ENCODE data around the gene SUSD2. TPM values are rescaled to one million over a fixed set of nuclear protein-coding genes. Genes with fewer than 3 reads are reported as not detected.
"Not testable (repeated sequence)": the region's sequence is repeated elsewhere in the genome, so short reads cannot be mapped to it uniquely, and the experiment has no call there.

SUSD2 gene
- total RNA-seq, 1 experiment from 2014 or later: 0.12 TPM

DNA sequence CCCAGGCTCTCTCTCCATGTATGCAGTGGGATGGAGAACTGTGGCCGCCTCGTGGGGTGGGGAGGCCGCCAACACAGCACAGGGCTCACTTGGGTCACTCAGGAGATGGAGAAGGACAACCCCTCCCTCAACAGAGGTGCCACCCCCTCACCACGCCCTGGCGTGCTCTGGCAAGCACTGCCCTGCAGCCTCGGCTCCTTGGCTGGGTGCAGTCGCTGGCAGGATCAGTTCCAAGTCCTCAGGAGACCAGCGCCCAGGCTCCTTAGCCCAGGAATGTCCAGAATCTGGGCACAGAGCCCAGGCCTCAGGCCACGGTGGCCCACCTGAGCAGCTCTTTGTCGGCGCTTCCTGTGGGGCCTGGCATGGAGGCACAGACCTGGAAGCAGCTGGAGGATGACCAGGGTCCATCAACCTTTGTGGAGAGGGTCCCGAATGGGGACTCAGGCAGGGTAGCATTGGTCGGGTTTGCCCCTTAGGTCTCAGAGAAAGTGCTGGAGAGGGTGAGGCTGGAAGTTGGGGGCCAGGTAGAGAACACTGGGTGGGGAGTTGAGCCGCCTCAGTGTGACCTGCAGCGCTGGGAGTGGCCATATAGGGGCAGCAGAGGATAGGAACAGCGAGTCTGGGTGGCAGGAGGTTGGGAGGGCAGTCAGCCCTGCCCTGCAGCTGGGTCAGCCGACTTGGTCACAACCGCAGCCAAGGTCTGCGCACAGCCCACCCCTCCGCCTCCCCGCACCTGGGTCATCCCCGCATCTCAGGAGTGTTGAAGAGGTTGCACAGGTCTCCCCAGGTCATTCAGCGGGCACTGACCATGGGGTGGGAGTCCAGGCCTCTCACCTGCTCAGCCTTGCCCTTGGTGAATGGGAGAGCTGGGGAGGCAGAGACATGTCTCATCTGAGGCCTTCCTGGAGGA lies 8.2 kb downstream of the SUSD2 start:
- no peak for DNase-seq (ENCODE audit: low spot score)

DNA sequence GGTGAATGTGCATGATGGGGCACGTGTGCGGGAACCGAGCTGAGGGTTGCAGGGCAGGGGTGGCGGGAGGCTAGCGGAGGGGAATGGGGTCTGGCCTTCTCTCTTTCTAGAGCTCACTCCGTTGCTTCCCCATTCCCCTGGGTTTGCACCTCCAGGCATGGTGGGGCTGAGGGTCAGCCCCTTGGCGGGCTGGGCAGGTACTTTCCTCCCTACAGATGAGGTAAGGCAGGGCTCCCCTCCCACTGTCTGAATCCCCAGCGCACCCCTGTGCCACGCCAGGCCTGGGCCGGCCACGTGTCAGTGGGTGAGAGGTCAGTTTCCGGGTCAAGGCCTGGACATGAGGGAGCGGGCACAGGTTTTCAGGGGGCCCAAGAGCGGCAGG lies 8.9 kb downstream of the SUSD2 start:
- DNase-seq (ENCODE audit: low spot score): no peak

DNA sequence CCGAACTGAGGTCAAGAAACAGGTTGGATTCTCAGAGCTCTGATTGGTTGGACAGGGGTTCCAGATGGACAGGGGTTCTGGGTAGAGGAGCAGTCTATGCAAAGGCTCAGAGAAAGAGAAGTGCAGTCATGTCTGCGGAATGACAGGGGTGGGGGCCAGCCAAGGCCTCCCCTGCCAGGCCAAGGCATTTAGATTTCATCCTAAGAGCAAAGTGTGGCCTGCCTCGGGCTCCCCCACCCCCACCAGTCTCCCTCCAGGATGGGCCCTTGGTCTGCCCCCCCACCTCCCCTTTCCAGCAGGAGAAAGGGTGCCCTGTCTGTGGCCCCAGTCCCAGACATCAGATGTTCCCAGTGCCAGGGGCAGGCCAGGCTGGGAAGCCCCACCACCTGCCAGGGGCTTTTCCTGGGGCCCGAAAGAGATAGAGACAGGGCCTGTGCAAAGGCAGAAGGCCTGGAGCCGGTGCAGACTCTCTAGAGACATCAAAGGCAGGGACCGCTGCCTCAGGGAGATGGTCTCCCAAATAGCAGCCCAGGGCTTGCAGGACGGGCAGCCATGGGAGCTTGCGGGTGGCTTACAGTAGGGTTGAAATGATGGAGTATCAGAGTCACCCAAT lies 9.4 kb downstream of the SUSD2 start:
- no peak for DNase-seq (ENCODE audit: low spot score)

GRCh38 chr22:24191381-24191841 lies 10.1 kb downstream of the SUSD2 start:
- DNase-seq (ENCODE audit: low spot score): no peak

- DNase-seq (ENCODE audit: low spot score): no peak
Observed at GRCh38 chr22:24191893-24192292, 10.6 kb downstream of the SUSD2 start.

DNA sequence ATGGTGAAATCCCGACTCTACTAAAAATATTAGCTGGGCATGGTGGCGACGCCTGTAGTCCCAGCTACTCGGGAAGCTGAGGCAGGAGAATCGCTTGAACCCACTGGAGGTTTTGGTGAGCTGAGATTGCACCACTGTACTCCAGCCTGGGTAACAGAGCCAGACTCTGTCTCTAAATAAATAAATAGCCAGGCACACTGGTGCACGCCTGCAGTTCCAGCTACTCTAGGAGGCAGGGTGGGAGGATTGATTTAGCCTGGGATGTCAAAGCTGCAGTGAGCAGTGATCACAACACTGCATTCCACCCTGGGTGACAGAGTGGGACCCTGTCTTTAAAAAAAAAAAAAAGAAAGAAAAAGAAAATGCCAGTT lies 17.4 kb downstream of the SUSD2 start:
- DNase-seq (ENCODE audit: low spot score): no peak

GRCh38 chr22:24200619-24201212 lies 19.4 kb downstream of the SUSD2 start:
- peak; percentile 21 for DNase-seq (ENCODE audit: low spot score)

GRCh38 chr22:24201681-24202614 lies 20.7 kb downstream of the SUSD2 start:
- no peak for DNase-seq (ENCODE audit: low spot score)

- not testable (repeated sequence) for DNase-seq (ENCODE audit: low spot score)
Observed at GRCh38 chr22:24203856-24204255, 22.6 kb downstream of the SUSD2 start.

GRCh38 chr22:24205438-24206195 lies 24.3 kb downstream of the SUSD2 start:
- DNase-seq (ENCODE audit: low spot score): no peak

DNA sequence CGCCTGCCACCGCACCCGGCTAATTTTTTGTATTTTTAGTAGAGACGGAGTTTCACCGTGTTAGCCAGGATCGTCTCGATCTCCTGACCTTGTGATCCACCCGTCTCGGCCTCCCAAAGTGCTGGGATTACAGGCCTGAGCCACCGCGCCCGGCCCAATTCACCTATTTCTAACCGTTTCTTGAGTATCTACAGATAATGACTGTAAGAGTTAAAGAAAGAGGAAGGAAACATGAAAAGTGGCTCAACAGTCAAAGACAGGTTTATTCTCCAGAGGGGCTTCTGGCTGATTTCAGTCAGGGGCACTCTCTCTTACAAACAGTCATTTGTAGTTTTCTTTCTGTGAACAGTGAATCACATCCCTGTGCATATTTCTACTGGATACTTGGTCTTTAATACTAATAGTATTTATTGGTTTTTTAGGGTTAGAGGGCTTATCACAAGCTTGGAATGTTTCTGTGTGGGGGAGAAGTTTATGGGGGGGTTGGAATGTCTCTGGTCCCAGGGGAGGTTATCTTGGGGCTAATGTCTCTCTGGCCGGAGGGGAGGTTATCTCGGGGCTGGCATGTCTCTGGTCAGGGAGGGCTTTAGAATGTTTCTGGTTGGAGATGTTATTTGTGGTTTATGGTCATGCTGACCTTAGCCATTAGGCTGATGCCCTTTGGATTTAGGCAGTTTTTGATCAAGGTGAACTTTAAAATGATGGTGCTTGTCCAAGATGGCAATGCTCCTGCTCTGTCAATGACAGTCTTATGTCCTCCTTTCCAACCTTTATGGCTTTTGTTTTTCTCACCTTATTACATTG lies 25.4 kb downstream of the SUSD2 start:
- not testable (repeated sequence) for DNase-seq (ENCODE audit: low spot score)

DNA sequence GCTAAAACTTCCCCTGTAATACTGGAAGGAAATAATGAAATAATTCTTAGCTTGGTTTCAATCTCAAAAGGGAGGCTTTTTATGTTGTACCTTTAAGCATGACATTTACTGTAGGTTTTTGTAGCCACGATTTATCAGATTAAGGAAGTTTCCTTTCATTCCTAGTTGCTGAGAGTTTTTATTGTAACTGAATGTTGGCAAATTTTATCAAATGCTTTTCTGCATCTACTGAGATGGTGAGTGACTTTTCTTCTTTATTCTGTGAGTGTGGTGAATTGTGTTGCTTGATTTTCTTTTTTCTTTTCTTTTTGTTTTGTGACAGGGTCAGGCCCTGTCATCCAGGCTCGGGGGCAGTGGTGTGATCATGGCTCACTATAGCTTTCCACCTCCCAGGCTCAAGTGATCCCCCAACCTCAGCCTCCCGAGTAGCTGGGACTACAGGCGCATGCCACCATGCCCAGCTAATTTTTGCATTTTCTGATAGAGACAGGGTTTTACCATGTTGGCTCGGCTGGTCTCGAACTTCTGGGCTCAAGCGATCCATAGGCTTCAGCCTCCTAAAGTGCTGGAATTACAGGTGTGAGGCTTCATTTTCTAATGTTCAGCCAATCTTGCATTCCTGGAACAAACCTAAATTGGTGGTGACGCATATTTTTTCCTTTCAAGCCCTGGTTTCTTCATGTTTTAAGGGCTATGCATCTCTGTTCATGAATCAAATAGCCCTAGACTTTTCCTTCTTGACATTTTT lies 26.2 kb downstream of the SUSD2 start:
- no peak for DNase-seq (ENCODE audit: low spot score)

DNA sequence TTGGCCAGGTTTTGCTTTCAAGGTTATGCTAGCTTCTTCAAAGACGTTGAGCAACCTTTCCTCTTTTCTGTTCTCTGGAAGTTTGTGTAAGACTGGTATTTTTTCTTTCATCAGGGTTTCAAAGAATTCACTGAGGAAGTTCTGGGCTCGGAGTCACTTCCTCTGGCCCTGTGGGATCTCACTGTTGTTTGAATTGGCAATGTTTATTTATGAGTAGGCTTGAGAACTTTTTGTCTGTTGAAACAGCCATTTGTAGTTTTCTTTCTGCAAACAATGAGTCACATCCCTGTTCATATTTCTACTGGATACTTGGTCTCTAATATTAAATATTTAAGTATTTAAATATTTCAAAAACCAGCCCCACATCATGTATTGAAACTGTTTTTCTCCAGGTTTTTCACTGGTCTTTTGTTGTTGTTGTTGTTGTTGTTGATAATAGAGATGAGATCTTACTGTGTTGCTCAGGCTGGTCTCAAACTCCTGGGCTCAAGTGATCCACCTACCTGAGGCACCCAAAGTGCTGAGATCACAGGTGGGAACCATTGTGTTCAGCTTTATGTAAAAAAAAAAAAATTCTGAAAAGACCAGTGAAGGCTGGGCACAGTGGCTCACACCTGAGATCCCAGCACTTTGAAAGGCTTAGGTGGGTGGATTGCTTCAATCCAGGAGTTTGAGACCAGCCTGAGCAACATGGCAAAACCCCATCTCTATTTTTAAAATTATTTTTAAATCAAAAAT lies 26.9 kb downstream of the SUSD2 start:
- peak; percentile 68 for DNase-seq (ENCODE audit: low spot score)

DNA sequence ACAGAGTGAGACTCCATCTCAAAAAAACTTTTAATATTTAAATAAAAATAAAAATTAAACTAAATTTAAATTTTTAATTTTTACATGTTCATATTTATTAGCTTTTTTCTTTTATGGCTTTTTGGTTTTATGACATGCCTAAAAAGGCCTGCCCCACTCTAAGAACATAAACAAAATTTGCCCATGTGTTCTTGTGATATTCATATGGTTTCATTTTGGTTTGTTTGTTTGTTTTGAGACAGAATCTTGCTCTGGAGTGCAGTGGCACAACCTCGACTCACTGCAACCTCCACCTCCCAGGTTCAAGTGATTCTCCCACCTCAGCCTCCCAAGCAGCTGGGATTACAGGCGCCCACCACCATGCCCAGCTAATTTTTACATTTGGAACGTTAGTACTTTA lies 27.7 kb downstream of the SUSD2 start:
- DNase-seq (ENCODE audit: low spot score): no peak

DNA sequence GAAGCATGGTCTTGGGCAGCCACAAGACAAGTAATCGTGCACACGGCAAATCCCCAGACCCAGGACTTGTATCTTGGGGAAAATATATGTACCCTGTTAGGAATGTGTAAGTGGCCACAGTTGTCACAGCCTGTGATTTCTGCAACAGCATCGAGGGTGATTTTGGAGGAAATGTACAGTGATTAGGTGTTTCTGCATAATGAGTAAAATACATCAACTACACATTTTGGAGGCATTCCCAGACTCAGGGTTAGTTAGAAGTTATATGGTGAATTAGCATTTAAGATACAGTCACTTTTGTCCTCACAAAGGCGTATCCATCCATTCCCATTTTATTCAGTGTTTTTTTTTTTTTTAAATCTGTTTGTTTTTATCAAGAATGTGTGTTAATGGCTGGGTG lies 28.4 kb downstream of the SUSD2 start:
- DNase-seq (ENCODE audit: low spot score): no peak

DNA sequence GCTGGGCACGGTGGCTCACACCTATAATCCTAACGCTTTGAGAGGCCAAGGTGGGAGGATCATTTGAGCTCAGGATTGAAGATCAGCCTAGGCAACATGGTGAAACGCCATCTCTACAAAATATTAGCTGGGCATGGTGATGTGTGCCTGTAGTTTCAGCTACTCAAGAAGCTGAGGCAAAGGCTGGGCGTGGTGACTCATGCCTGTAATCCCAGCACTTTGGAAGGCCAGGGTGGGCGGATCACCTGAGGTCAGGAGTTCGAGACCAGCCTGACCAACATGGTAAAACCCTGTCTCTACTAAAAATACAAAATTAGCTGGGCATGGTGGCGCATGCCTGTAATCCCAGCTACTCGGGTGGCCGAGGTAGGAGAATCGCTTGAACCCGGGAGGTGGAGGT lies 29.1 kb downstream of the SUSD2 start:
- not testable (repeated sequence) for DNase-seq (ENCODE audit: low spot score)

- DNase-seq (ENCODE audit: low spot score): not testable (repeated sequence)
Observed at GRCh38 chr22:24211716-24212115, 30.4 kb downstream of the SUSD2 start.

DNA sequence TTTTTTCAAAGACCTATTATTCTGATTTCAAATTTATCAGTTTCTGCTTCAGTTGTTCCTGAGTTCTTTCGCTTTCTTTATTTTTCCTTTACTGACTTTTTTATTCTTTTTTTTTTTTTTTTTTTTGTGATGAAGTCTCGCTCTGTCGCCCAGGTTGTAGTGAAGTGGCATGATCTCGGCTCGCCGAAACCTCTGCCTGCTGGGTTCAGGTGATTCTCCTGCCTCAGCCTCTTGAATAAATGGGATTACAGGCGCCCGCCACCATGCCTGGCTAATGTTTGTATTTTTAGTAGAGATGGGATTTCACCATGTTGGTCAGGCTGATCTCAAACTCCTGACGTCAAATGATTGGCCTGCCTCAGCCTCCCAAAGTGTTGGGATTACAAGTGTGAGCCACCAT lies 31.8 kb downstream of the SUSD2 start:
- not testable (repeated sequence) for DNase-seq (ENCODE audit: low spot score)

All from H4 (cell line).